ENCODE data around the gene PLEKHG4B. TPM values are rescaled to one million over a fixed set of nuclear protein-coding genes. Genes with fewer than 3 reads are reported as not detected.
"Not testable (repeated sequence)": the region's sequence is repeated elsewhere in the genome, so short reads cannot be mapped to it uniquely, and the experiment has no call there.

The PLEKHG4B gene
- polyA plus RNA-seq, 1 donor from 2014 or later, result not detected

GRCh38 chr5:191949-192690, 100.2 kb downstream of the PLEKHG4B start:
- Mint-ChIP-seq H3K36me3 (no peaks in the 10 kb centered on the region), H3K4me3 (peak overlapping the region in 2 of 4 donors; percentile 51 to 75), H3K27me3 (peaks cover 6% of the 10 kb centered on the region), H3K27ac (no peak overlapping the region), H3K4me1 (peaks cover 0 to 8% (median 3%) of the 10 kb centered on the region in 3 donors), H3K9me3 (no peaks in the 10 kb centered on the region)

GRCh38 chr5:192691-192969, 100.7 kb downstream of the PLEKHG4B start:
- no peaks in the 10 kb centered on the region for H3K36me3 Mint-ChIP-seq
- no peaks in the 10 kb centered on the region for H3K9me3 Mint-ChIP-seq
- peak overlapping the region in 1 of 4 donors; percentile 75 for H3K4me3 Mint-ChIP-seq
- H3K27ac Mint-ChIP-seq, result no peak overlapping the region
- H3K27me3 Mint-ChIP-seq, result peaks cover 4% of the 10 kb centered on the region
- peaks cover 0 to 8% (median 3%) of the 10 kb centered on the region in 3 donors for H3K4me1 Mint-ChIP-seq

DNA sequence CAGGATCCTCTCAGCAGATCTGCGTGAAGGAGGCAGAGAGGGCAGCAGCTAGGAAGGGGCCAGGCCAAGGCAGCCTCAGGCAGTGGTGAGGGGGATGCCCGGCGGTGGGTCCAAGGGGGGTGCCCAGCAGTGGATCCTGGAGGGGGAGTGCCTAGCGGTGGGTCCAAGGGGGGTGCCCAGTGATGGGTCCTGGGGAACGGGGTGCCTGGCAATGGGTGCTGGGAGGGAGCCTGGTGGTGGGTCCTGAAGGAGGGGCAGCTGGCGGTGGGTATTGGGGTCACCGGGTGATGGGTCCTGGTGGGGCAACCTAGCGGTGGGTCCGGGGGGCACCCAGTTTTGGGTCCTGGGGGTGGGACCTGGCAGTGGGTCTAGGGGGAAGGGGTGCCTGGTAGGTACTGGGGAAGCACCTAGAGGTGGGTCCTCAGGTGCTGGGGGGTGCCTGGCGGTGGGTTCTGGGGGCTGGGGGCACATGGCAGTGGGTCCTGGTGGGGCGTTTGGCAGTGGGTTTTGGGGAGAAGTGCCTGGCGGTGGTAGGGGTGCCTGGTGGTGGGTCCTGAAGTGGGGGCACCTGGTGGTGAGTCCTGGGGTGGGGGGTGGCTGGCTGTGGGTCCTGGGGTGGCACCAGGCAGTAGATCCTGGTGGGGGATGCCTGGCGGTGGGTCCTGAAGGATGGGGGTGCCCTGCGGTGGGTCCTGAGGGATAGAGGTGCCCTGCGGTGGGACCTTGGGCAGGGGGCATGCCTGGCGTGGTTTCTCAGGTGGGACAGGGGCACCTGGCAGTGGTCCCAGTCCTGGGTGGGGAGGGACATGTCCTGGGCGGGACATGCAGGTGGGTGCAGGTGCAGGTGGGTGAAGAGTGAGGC, 101.2 kb downstream of the PLEKHG4B start:
- peaks cover 4% of the 10 kb centered on the region for H3K27me3 Mint-ChIP-seq
- H3K27ac Mint-ChIP-seq, result no peak overlapping the region
- H3K4me1 Mint-ChIP-seq, result peaks cover 0 to 7% (median 3%) of the 10 kb centered on the region in 3 donors
- H3K36me3 Mint-ChIP-seq, result no peaks in the 10 kb centered on the region
- no peak overlapping the region for H3K4me3 Mint-ChIP-seq
- no peaks in the 10 kb centered on the region for H3K9me3 Mint-ChIP-seq

GRCh38 chr5:194102-194501, 102.1 kb downstream of the PLEKHG4B start:
- Mint-ChIP-seq H3K4me3 (peak overlapping the region in 1 of 4 donors; percentile 17), H3K27me3 (peaks cover 1% of the 10 kb centered on the region), H3K36me3 (no peaks in the 10 kb centered on the region), H3K9me3 (no peaks in the 10 kb centered on the region), H3K27ac (no peak overlapping the region), H3K4me1 (peaks cover 0 to 2% (median 0%) of the 10 kb centered on the region in 3 donors)

DNA sequence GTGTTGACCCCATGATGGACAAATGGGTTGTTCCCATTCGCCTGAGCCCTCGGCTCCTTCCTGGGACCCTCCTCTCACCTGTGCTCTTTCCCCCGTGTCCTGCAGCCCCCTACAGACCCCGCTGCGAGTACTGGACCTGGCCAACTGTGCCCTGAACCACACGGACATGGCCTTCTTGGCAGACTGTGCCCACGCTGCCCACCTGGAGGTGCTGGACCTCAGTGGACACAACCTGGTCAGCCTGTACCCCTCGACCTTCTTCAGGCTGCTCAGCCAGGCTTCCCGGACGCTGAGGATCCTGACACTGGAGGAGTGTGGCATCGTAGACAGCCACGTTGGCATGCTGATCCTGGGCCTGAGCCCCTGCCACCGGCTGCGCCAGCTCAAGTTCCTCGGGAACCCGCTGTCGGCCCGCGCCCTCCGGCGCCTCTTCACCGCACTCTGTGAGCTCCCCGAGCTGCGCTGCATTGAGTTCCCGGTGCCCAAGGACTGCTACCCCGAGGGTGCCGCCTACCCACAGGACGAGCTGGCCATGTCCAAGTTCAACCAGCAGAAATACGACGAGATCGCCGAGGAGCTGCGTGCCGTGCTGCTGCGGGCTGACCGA, 102.7 kb downstream of the PLEKHG4B start:
- Mint-ChIP-seq H3K4me1 (peaks cover 0 to 2% (median 0%) of the 10 kb centered on the region in 3 donors), H3K27me3 (peaks cover 1% of the 10 kb centered on the region), H3K9me3 (no peaks in the 10 kb centered on the region), H3K36me3 (no peaks in the 10 kb centered on the region), H3K27ac (no peak overlapping the region), H3K4me3 (no peak overlapping the region)

DNA sequence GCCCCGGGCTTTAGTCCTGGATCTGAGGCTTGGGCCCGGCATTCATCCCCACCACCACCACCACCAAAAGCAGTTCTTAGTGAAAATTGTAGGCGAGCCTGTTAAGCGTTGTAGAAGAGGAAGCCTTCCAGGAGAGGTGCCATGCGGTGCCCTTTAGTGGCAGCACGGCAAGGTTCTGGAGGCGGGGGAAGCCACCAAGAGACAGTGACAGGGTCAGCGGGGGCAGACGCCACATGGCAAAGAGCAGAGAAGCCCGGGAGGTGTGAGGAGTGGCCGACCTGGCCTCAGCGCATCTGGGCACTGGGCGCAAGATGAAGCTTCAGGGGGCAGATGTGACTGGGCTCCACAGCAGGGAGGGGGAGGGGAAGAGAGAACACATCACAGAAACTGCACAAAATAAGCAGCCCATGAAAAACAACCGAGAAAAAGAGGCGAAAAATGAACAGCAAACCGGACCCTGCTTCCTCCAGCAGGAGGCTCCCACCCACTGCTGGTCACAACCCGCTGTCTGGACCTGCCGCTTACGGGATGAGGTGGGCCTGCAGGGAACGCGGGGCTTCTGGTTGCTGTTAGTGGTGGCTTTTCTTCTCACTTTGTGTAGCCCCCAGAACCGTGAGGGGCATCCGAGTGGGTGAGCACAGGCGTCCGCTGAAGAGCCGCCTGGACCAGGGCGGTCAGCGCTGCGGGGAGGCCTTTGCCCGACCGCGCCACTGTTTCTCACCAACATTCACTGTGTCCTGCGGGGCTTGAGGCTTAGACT, 103.6 kb downstream of the PLEKHG4B start:
- Mint-ChIP-seq H3K27me3 (no peaks in the 10 kb centered on the region), H3K4me3 (no peak overlapping the region), H3K27ac (no peak overlapping the region), H3K9me3 (no peaks in the 10 kb centered on the region), H3K4me1 (no peaks in the 10 kb centered on the region), H3K36me3 (no peaks in the 10 kb centered on the region)

- H3K9me3 Mint-ChIP-seq, result no peaks in the 10 kb centered on the region
- no peak overlapping the region for H3K27ac Mint-ChIP-seq
- H3K4me1 Mint-ChIP-seq, result peaks cover 0 to 5% (median 4%) of the 10 kb centered on the region in 3 donors
- H3K27me3 Mint-ChIP-seq, result no peaks in the 10 kb centered on the region
- H3K4me3 Mint-ChIP-seq, result no peak overlapping the region
- H3K36me3 Mint-ChIP-seq, result no peaks in the 10 kb centered on the region
Observed at GRCh38 chr5:196350-196749, 104.4 kb downstream of the PLEKHG4B start.

GRCh38 chr5:197031-197430, 105.1 kb downstream of the PLEKHG4B start:
- H3K36me3 Mint-ChIP-seq, H3K4me1 Mint-ChIP-seq, H3K27ac Mint-ChIP-seq, H3K9me3 Mint-ChIP-seq, H3K4me3 Mint-ChIP-seq, H3K27me3 Mint-ChIP-seq: not testable (repeated sequence)

- Mint-ChIP-seq H3K4me3 (no peak overlapping the region), H3K27ac (no peak overlapping the region), H3K4me1 (peaks cover 0 to 7% (median 6%) of the 10 kb centered on the region in 3 donors), H3K9me3 (no peaks in the 10 kb centered on the region), H3K27me3 (no peaks in the 10 kb centered on the region), H3K36me3 (peaks cover 1% of the 10 kb centered on the region)
Observed at GRCh38 chr5:197892-198489, 106.0 kb downstream of the PLEKHG4B start.

DNA sequence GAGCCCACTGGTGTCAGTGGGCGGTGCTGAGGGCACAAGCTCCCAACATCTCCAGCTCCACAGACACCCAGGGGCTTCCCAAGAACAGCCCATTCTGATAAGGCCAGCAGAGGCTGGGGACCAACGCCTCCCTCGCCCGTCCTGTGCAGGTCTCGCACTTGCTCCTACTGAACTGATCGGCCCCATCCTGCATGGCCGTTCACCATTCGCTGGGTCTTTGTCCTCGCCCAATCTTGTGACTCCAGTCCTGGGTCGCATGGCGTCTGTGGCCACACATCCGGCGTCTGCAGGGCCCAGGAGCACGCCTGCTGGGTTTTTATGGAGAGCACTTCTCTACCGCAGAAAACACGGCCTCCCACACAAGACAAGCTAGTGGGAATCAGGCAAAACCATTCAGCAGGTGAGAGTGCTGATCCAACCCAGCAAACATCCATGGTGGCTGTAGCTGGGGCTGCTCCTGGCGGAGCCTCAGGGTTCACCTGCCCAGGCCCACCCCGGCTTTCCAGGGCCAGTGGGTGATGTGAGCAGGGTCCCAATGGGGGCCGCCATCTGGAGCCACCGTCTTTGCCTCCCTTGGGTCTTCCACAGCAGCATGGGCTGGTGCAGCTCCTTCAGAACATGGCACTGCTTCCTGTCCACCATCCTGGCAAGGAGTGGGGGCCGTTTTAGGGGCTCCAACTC, 106.7 kb downstream of the PLEKHG4B start:
- H3K36me3 Mint-ChIP-seq, result peaks cover 1% of the 10 kb centered on the region
- H3K4me1 Mint-ChIP-seq, result peaks cover 0 to 7% (median 6%) of the 10 kb centered on the region in 3 donors
- H3K27me3 Mint-ChIP-seq, result no peaks in the 10 kb centered on the region
- H3K9me3 Mint-ChIP-seq, result no peaks in the 10 kb centered on the region
- no peak overlapping the region for H3K27ac Mint-ChIP-seq
- H3K4me3 Mint-ChIP-seq, result no peak overlapping the region

GRCh38 chr5:199197-199949, 107.4 kb downstream of the PLEKHG4B start:
- no peak overlapping the region for H3K27ac Mint-ChIP-seq
- no peaks in the 10 kb centered on the region for H3K27me3 Mint-ChIP-seq
- H3K36me3 Mint-ChIP-seq, result peaks cover 1% of the 10 kb centered on the region
- H3K4me1 Mint-ChIP-seq, result peaks cover 0 to 7% (median 6%) of the 10 kb centered on the region in 3 donors
- no peaks in the 10 kb centered on the region for H3K9me3 Mint-ChIP-seq
- no peak overlapping the region for H3K4me3 Mint-ChIP-seq

GRCh38 chr5:199950-200645, 108.1 kb downstream of the PLEKHG4B start:
- H3K4me1 Mint-ChIP-seq, result peaks cover 0 to 7% (median 6%) of the 10 kb centered on the region in 3 donors
- peaks cover 1% of the 10 kb centered on the region for H3K36me3 Mint-ChIP-seq
- no peaks in the 10 kb centered on the region for H3K9me3 Mint-ChIP-seq
- no peaks in the 10 kb centered on the region for H3K27me3 Mint-ChIP-seq
- H3K27ac Mint-ChIP-seq, result no peak overlapping the region
- H3K4me3 Mint-ChIP-seq, result no peak overlapping the region

GRCh38 chr5:200985-201384, 109.0 kb downstream of the PLEKHG4B start:
- no peak overlapping the region for H3K4me3 Mint-ChIP-seq

More at GRCh38 chr5:200985-201384, 109.0 kb downstream of the PLEKHG4B start:
- Mint-ChIP-seq H3K4me1 (peaks cover 0 to 7% (median 6%) of the 10 kb centered on the region in 3 donors), H3K27me3 (no peaks in the 10 kb centered on the region), H3K36me3 (peaks cover 1% of the 10 kb centered on the region), H3K9me3 (no peaks in the 10 kb centered on the region), H3K27ac (no peak overlapping the region)

All from IgD-negative memory B cell (primary cell).